Naive thymus-derived CD8-positive, alpha-beta T cell (primary cell): ENCODE results near the gene FBXO3. TPM values are rescaled to one million over a fixed set of nuclear protein-coding genes. Genes with fewer than 3 reads are reported as not detected.
"Not testable (repeated sequence)": the region's sequence is repeated elsewhere in the genome, so short reads cannot be mapped to it uniquely, and the experiment has no call there.

Experiments used
- ATAC-seq, 2 donors: fragments of 150-1000 bp; cut with Tn5 transposase in 1 of 2; sonication (Bioruptor Pico), chemical (Tn5 transposase) in 1 of 2; 1 replicate in 1 of 2; 2 replicates in 1 of 2; pipeline ENCODE4 v1.10.0; 2021; ENCODE audit warnings: mild to moderate bottlenecking in 2 of 2, moderate library complexity in 2 of 2
- POLR2A ChIA-PET: fragments of 350-600 bp; sonication (Branson Sonifier 250); formaldehyde crosslinking; loops from one replicate; lab custom pipeline; 2021; ENCODE audit warnings: antibody characterized with exemption; lab: Charles Lee
- DNase-seq, 10 donors: peaks; one replicate each; pipeline versions ENCODE4 v3.0.0 to v3.0.0-alpha.2; 2020 to 2022
- H3K27ac Mint-ChIP-seq, 10 donors: one replicate each; pipeline ENCODE4 v1.8.0; 2020 to 2022; ENCODE audit warnings: mild to moderate bottlenecking in 10 of 10, mixed read lengths in 10 of 10, moderate library complexity in 4 of 10, inconsistent platforms in 1 of 10
- H3K27me3 Mint-ChIP-seq, 5 donors: one replicate each; pipeline ENCODE4 v1.8.0; 2021 to 2022; ENCODE audit warnings: mixed read lengths in 5 of 5
- H3K36me3 Mint-ChIP-seq, 3 donors: one replicate each; pipeline ENCODE4 v1.8.0; 2020 to 2022; ENCODE audit warnings: mixed read lengths in 3 of 3, mild to moderate bottlenecking in 2 of 3, inconsistent platforms in 1 of 3
- H3K4me1 Mint-ChIP-seq, 4 donors: one replicate each; pipeline ENCODE4 v1.8.0; 2021 to 2022; ENCODE audit warnings: mixed read lengths in 4 of 4
- H3K4me3 Mint-ChIP-seq, 10 donors: one replicate each; pipeline ENCODE4 v1.8.0; 2020 to 2022; ENCODE audit warnings: mild to moderate bottlenecking in 10 of 10, mixed read lengths in 10 of 10, moderate library complexity in 6 of 10, inconsistent platforms in 1 of 10
- H3K9me3 Mint-ChIP-seq, 9 donors: one replicate each; pipeline ENCODE4 v1.8.0; 2020 to 2022; ENCODE audit warnings: mixed read lengths in 9 of 9, mild to moderate bottlenecking in 3 of 9, inconsistent platforms in 1 of 9, moderate library complexity in 1 of 9
- polyA plus RNA-seq, 3 donors: library from polyadenylated mRNA; unstranded; fragments of 300-500 nt; fragmentation: Illumina TruSeq; gene quantifications; one replicate each; pipeline ENCODE4 v1.2.3, GENCODE V29; 2021
- total RNA-seq, 8 experiments: library from RNA in 2 of 8; stranded (reverse) in 2 of 8; gene quantifications; one replicate each; pipeline ENCODE4 v1.2.3 and lab custom pipeline; 2021 to 2026

Gene FBXO3
- 10 to 100 TPM; 49.4 to 52.1 TPM for total RNA-seq
- polyA plus RNA-seq: 10 to 100 TPM; 23.6 to 25.5 (median 25.2) TPM
- total RNA-seq (lab: John Stamatoyannopoulos, UW): 37.0 to 145 (median 92.2) reads per million in 6 experiments

GRCh38 chr11:33773987-33774735, at the start of gene FBXO3:
Gene FBXO3 (minus strand): TSS chr11:33774520. CDS start chr11:33774497, 23 bp downstream.
- Mint-ChIP-seq H3K9me3 (no peaks in the 10 kb centered on the region), H3K36me3 (peaks cover 0 to 22% (median 0%) of the 10 kb centered on the region in 3 donors), H3K27me3 (peaks cover 0 to 13% (median 10%) of the 10 kb centered on the region in 5 donors), H3K4me3 (peak within 1 kb of the TSS; percentile 94 to 99 (median 96)), H3K27ac (peak within 1 kb of the TSS; percentile 93 to 99 (median 98)), H3K4me1 (peaks cover 32 to 56% (median 43%) of the 10 kb centered on the region in 4 donors)
- DNase-seq (peak; percentile 81 to 94 (median 88)), ATAC-seq (peak; percentile 87 to 91)
- POLR2A ChIA-PET: interaction anchor here (0.7 to 1.6 kb wide), 7 partner anchors 13 to 735 kb away, joined by 3 to 4 read pairs (median 3); partner anchors contain the start of genes CAPRIN1 and HIPK3

DNA sequence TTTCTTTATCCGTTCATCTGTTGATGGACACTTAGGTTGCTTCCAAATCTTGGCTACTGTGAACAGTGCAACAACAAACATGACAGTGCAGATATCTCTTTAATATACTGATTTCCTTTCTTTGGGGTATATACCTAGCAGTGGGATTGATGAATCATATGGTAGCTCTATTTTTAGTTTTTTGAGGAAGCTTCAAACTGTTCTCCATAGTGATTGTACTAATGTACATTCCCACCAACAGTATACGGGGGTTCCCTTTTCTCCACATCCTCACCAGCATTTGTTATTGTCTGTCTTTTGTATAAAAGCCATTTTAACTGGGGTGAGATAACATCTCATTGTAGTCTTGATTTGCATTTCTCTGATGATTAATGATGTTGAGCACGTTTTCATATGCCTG, 48.7 kb upstream of the FBXO3 start:
- DNase-seq, H3K9me3 Mint-ChIP-seq, H3K4me3 Mint-ChIP-seq, ATAC-seq, H3K36me3 Mint-ChIP-seq, H3K4me1 Mint-ChIP-seq, POLR2A ChIA-PET, H3K27ac Mint-ChIP-seq: not testable (repeated sequence)
- peaks cover 14 to 36% (median 25%) of the 10 kb centered on the region in 5 donors for H3K27me3 Mint-ChIP-seq

DNA sequence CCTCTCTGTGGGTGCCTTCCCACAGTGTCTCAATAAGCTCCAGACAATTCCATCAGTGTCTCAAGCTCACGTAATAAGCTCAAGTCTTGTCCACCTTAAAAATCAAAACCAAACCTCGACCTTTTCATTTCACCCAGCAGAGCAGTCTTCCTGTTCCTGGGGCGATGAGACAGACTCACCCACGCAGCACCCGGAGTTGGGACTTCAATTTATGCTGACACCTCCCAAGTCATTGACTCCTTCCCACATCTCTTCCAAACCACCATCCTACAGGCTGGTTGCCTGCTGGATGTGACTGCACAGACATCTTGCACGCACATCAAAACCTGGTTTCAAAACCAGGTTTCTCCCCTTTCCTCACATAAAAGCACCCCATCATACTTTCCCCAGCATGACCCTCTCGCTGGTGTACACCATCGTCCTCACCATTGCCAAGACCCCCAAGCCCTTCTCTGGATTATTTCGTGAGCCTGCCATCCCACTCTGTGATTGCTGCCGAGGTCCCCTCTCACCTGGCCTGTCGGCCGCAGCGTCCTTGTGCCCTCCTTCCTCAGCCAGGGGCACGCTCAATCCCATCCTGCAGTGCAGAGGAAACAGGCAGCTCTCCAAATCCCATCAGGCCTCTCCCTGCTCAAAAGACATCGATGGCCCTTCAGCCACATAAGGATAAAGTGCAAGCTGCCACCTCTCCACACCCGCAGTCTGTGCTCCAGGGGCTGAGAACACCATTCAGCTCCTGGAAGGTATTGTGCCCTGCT, 45.1 kb upstream of the FBXO3 start:
- DNase-seq: no peak
- no peaks in the 10 kb centered on the region for H3K4me1 Mint-ChIP-seq
- no peaks in the 10 kb centered on the region for H3K9me3 Mint-ChIP-seq
- H3K36me3 Mint-ChIP-seq: no peaks in the 10 kb centered on the region
- peaks cover 5 to 29% (median 11%) of the 10 kb centered on the region in 5 donors for H3K27me3 Mint-ChIP-seq
- no peak overlapping the region for H3K27ac Mint-ChIP-seq
- POLR2A ChIA-PET: no interaction called here
- ATAC-seq: no peak
- H3K4me3 Mint-ChIP-seq: no peak overlapping the region

GRCh38 chr11:33808228-33808828, 34.0 kb upstream of the FBXO3 start:
- POLR2A ChIA-PET: no interaction called here
- Mint-ChIP-seq H3K27me3 (peaks cover 7 to 25% (median 16%) of the 10 kb centered on the region in 5 donors), H3K36me3 (no peaks in the 10 kb centered on the region), H3K27ac (no peak overlapping the region), H3K9me3 (no peaks in the 10 kb centered on the region), H3K4me1 (peaks cover 0 to 5% (median 3%) of the 10 kb centered on the region in 4 donors), H3K4me3 (no peak overlapping the region)
- ATAC-seq (peak; percentile 89 to 97), DNase-seq (peak; percentile 66 to 91 (median 79))

GRCh38 chr11:33804471-33804870, 30.2 kb upstream of the FBXO3 start:
- POLR2A ChIA-PET: no interaction called here
- H3K4me1 Mint-ChIP-seq: peaks cover 0 to 13% (median 8%) of the 10 kb centered on the region in 4 donors
- H3K36me3 Mint-ChIP-seq: peaks cover 0 to 2% (median 0%) of the 10 kb centered on the region in 3 donors
- no peak overlapping the region for H3K4me3 Mint-ChIP-seq
- H3K27me3 Mint-ChIP-seq: peaks cover 35 to 51% (median 42%) of the 10 kb centered on the region in 5 donors
- no peak overlapping the region for H3K27ac Mint-ChIP-seq
- DNase-seq (no peak), ATAC-seq (no peak)
- no peaks in the 10 kb centered on the region for H3K9me3 Mint-ChIP-seq

- ATAC-seq (peak; percentile 52 to 74), DNase-seq (no peak)
- H3K36me3 Mint-ChIP-seq: peaks cover 0 to 2% (median 0%) of the 10 kb centered on the region in 3 donors
- peaks cover 44 to 63% (median 57%) of the 10 kb centered on the region in 5 donors for H3K27me3 Mint-ChIP-seq
- H3K27ac Mint-ChIP-seq: no peak overlapping the region
- H3K4me3 Mint-ChIP-seq: no peak overlapping the region
- no peaks in the 10 kb centered on the region for H3K9me3 Mint-ChIP-seq
- POLR2A ChIA-PET: no interaction called here
- peaks cover 0 to 9% (median 4%) of the 10 kb centered on the region in 4 donors for H3K4me1 Mint-ChIP-seq
Observed at GRCh38 chr11:33802194-33802950, 28.1 kb upstream of the FBXO3 start.

GRCh38 chr11:33801821-33802193, 27.5 kb upstream of the FBXO3 start:
- ATAC-seq: no peak
- POLR2A ChIA-PET: no interaction called here
- no peak for DNase-seq
- H3K27me3 Mint-ChIP-seq: peaks cover 47 to 69% (median 58%) of the 10 kb centered on the region in 5 donors
- H3K4me1 Mint-ChIP-seq: peaks cover 0 to 9% (median 4%) of the 10 kb centered on the region in 4 donors
- H3K9me3 Mint-ChIP-seq: no peaks in the 10 kb centered on the region
- H3K27ac Mint-ChIP-seq: peak overlapping the region in 1 of 10 donors; percentile 36
- no peak overlapping the region for H3K4me3 Mint-ChIP-seq
- peaks cover 0 to 2% (median 0%) of the 10 kb centered on the region in 3 donors for H3K36me3 Mint-ChIP-seq

GRCh38 chr11:33797879-33798278, 23.6 kb upstream of the FBXO3 start:
- Mint-ChIP-seq H3K9me3 (peaks cover 0 to 2% (median 0%) of the 10 kb centered on the region in 9 donors), H3K4me3 (no peak overlapping the region), H3K27me3 (peaks cover 42 to 80% (median 62%) of the 10 kb centered on the region in 5 donors), H3K36me3 (peaks cover 0 to 2% (median 0%) of the 10 kb centered on the region in 3 donors), H3K27ac (no peak overlapping the region), H3K4me1 (peaks cover 0 to 9% (median 4%) of the 10 kb centered on the region in 4 donors)
- DNase-seq (no peak), ATAC-seq (no peak)
- POLR2A ChIA-PET: no interaction called here

DNA sequence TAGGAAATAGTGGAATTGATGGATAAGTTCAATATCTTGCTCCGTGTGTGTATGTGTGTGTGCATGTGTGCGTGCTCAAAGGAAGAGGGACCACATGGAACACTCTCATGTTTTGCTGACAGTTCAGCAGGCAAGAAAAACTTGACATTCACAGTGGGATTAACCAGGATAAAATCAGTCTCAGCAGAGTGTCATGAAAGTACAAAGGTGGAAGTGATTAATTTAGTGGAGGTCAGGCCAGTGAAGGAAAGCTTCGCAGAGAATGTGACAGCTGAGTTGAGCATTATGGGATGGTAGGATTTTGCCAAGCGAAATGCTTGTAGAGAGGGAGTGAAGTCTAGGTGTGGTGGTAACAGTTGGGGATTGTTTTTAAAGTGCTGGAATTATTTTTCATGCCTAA, 15.7 kb upstream of the FBXO3 start:
- Mint-ChIP-seq H3K4me1 (no peaks in the 10 kb centered on the region), H3K9me3 (peaks cover 0 to 3% (median 0%) of the 10 kb centered on the region in 9 donors), H3K27me3 (peaks cover 20 to 61% (median 44%) of the 10 kb centered on the region in 5 donors), H3K4me3 (no peak overlapping the region), H3K27ac (no peak overlapping the region), H3K36me3 (no peaks in the 10 kb centered on the region)
- POLR2A ChIA-PET: no interaction called here
- DNase-seq: no peak
- ATAC-seq: no peak

DNA sequence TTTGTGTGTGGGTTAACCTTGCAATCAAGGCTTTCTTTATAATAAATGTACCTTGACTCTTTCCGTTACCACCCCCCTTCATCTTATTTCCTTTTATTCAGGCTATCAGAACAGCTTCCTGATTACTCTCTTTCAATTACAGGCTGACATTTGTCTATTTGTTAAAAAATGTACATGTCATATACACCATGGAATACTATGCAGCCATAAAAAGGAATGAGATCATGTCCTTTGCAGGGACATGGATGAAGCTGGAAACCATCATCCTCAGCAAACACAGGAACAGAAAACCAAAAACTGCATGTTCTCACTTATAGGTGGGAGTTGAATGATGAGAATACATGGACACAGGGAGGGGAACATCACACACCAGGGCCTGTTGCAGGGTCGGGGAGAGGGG, 13.8 kb upstream of the FBXO3 start:
- H3K9me3 Mint-ChIP-seq, DNase-seq, H3K36me3 Mint-ChIP-seq, H3K27ac Mint-ChIP-seq, ATAC-seq, POLR2A ChIA-PET, H3K4me3 Mint-ChIP-seq, H3K4me1 Mint-ChIP-seq: not testable (repeated sequence)
- H3K27me3 Mint-ChIP-seq: peaks cover 21 to 73% (median 39%) of the 10 kb centered on the region in 5 donors

GRCh38 chr11:33787076-33787475, 12.8 kb upstream of the FBXO3 start:
- H3K27me3 Mint-ChIP-seq: peaks cover 16 to 76% (median 33%) of the 10 kb centered on the region in 5 donors

GRCh38 chr11:33785609-33786008, 11.3 kb upstream of the FBXO3 start:
- Mint-ChIP-seq H3K4me3 (no peak overlapping the region), H3K9me3 (no peaks in the 10 kb centered on the region), H3K4me1 (no peaks in the 10 kb centered on the region), H3K36me3 (peaks cover 0 to 5% (median 0%) of the 10 kb centered on the region in 3 donors), H3K27me3 (peaks cover 12 to 79% (median 32%) of the 10 kb centered on the region in 5 donors), H3K27ac (no peak overlapping the region)
- POLR2A ChIA-PET: no interaction called here
- ATAC-seq: no peak
- no peak for DNase-seq

More at GRCh38 chr11:33787076-33787475, 12.8 kb upstream of the FBXO3 start:
- no peaks in the 10 kb centered on the region for H3K36me3 Mint-ChIP-seq
- no peak for DNase-seq
- ATAC-seq: no peak
- peaks cover 0 to under 1% (median 0%) of the 10 kb centered on the region in 9 donors for H3K9me3 Mint-ChIP-seq
- no peak overlapping the region for H3K4me3 Mint-ChIP-seq
- H3K27ac Mint-ChIP-seq: no peak overlapping the region
- POLR2A ChIA-PET: no interaction called here
- H3K4me1 Mint-ChIP-seq: no peaks in the 10 kb centered on the region
